Loucy (cell line): ENCODE data around the gene CD4.
A peak's percentile ranks its signal among the peaks of the same experiment; 100 is the strongest.

Experiments used
- H2AFZ ChIP-seq: fragments of 200-600 bp; sonication (generic); 2 replicates; pipeline ENCODE4 v1.6.0; 2016; ENCODE audit warnings: antibody characterized with exemption, mild to moderate bottlenecking, low read length, moderate library complexity
- H3F3A ChIP-seq: fragments of 200-600 bp; 2 replicates; pipeline ENCODE4 v1.6.0; 2016; ENCODE audit warnings: antibody characterized with exemption, low read depth, mild to moderate bottlenecking
- H3K27me3 ChIP-seq: fragments of 200-600 bp; sonication (generic); 2 replicates; pipeline ENCODE4 v1.6.1; 2014; ENCODE audit warnings: low read length, mild to moderate bottlenecking; ENCODE audit not compliant: insufficient read depth, poor library complexity, severe bottlenecking
- H3K36me3 ChIP-seq: fragments of 200-600 bp; sonication (generic); 2 replicates; pipeline ENCODE4 v1.6.1; 2016; ENCODE audit warnings: low read length; ENCODE audit not compliant: insufficient read depth
- H3K4me1 ChIP-seq: fragments of 200-600 bp; sonication (generic); 2 replicates; pipeline ENCODE4 v1.5.1; 2014; ENCODE audit warnings: low read length, mild to moderate bottlenecking; ENCODE audit not compliant: insufficient read depth, poor library complexity, severe bottlenecking
- H3K4me2 ChIP-seq: fragments of 200-600 bp; sonication (generic); 2 replicates; pipeline ENCODE4 v1.6.0; 2014; ENCODE audit warnings: antibody characterized with exemption, low read length, low read depth, mild to moderate bottlenecking; ENCODE audit not compliant: poor library complexity, severe bottlenecking
- H3K4me3 ChIP-seq: fragments of 200-600 bp; sonication (generic); 2 replicates; pipeline ENCODE4 v1.5.1; 2014; ENCODE audit warnings: low read length, mild to moderate bottlenecking, mixed read lengths; ENCODE audit not compliant: poor library complexity, severe bottlenecking
- H3K79me2 ChIP-seq: fragments of 200-600 bp; sonication (generic); 2 replicates; pipeline ENCODE4 v1.6.1; 2014; ENCODE audit warnings: low read length; ENCODE audit not compliant: insufficient read depth
- H3K9ac ChIP-seq: fragments of 200-600 bp; sonication (generic); 2 replicates; pipeline ENCODE4 v1.6.0; 2014; ENCODE audit warnings: mild to moderate bottlenecking, low read depth, low read length, moderate library complexity; ENCODE audit not compliant: poor library complexity, severe bottlenecking
- H3K9me2 ChIP-seq: fragments of 200-600 bp; sonication (generic); replicated peaks from 2 replicates; pipeline ENCODE4 v1.6.1; 2016; ENCODE audit warnings: low read depth, low read length, mixed read lengths
- H3K9me3 ChIP-seq: fragments of 200-600 bp; sonication (generic); 2 replicates; pipeline ENCODE4 v1.6.1; 2014; ENCODE audit warnings: mild to moderate bottlenecking, antibody characterized with exemption, low read length, low read depth; ENCODE audit not compliant: insufficient read depth
- H4K20me1 ChIP-seq: fragments of 200-600 bp; sonication (generic); 2 replicates; pipeline ENCODE4 v1.6.0; 2014; ENCODE audit warnings: antibody characterized with exemption, low read length, mild to moderate bottlenecking; ENCODE audit not compliant: insufficient read depth, poor library complexity, severe bottlenecking
- CTCF ChIP-seq: fragments of 200-600 bp; sonication (generic); conservative IDR thresholded peaks from 2 replicates; pipeline ENCODE4 v1.5.1; 2014; ENCODE audit warnings: mild to moderate bottlenecking, antibody characterized with exemption, low read length
- EZH2phosphoT487 ChIP-seq: fragments of 200-600 bp; IDR thresholded peaks from 2 replicates; pipeline ENCODE4 v1.6.1; 2018; ENCODE audit warnings: antibody characterized with exemption, mild to moderate bottlenecking, moderate library complexity, borderline replicate concordance

Gene CD4

GRCh38 chr12:6830999-6831398, 41.7 kb downstream of the CD4 start:
- peaks cover 25% of the 10 kb centered on the region; the same call in 1 of the 2 replicates for H3K79me2 ChIP-seq
- H2AFZ ChIP-seq = no peak overlapping the region
- no peak overlapping the region for H3K4me3 ChIP-seq
- H3K4me2 ChIP-seq = peak overlapping the region; percentile 77
- no peaks in the 10 kb centered on the region for H3F3A ChIP-seq
- H3K27me3 ChIP-seq = no peaks in the 10 kb centered on the region
- H3K9ac ChIP-seq = peak overlapping the region; percentile 89
- no peaks in the 10 kb centered on the region for H3K9me3 ChIP-seq
- no peaks in the 10 kb centered on the region for H4K20me1 ChIP-seq
- H3K9me2 ChIP-seq = no peaks in the 10 kb centered on the region
- H3K4me1 ChIP-seq = peaks cover 21% of the 10 kb centered on the region
- TF ChIP-seq CTCF (no peak), EZH2phosphoT487 (no peak)
- H3K36me3 ChIP-seq = peaks cover 11% of the 10 kb centered on the region; the same call in 1 of the 2 replicates

- H3K27me3 ChIP-seq = no peaks in the 10 kb centered on the region
- H3K9me3 ChIP-seq = no peaks in the 10 kb centered on the region
- H3K9me2 ChIP-seq = no peaks in the 10 kb centered on the region
- H3F3A ChIP-seq = no peaks in the 10 kb centered on the region
- H2AFZ ChIP-seq = no peak overlapping the region
- no peak overlapping the region for H3K4me3 ChIP-seq
- TF ChIP-seq CTCF (no peak), EZH2phosphoT487 (no peak)
- peaks cover 21% of the 10 kb centered on the region for H3K4me1 ChIP-seq
- peaks cover 11% of the 10 kb centered on the region; the same call in 1 of the 2 replicates for H3K36me3 ChIP-seq
- H3K4me2 ChIP-seq = no peak overlapping the region
- peaks cover 25% of the 10 kb centered on the region; the same call in 1 of the 2 replicates for H3K79me2 ChIP-seq
- H4K20me1 ChIP-seq = no peaks in the 10 kb centered on the region
- H3K9ac ChIP-seq = no peak overlapping the region
These were observed 42.2 kb downstream of the CD4 start for GRCh38 chr12:6831450-6831995.

- no peak overlapping the region for H3K4me2 ChIP-seq
- peaks cover 18% of the 10 kb centered on the region for H3K4me1 ChIP-seq
- H3K9me2 ChIP-seq = no peaks in the 10 kb centered on the region
- peaks cover 25% of the 10 kb centered on the region; the same call in 1 of the 2 replicates for H3K79me2 ChIP-seq
- H3K4me3 ChIP-seq = no peak overlapping the region
- TF ChIP-seq CTCF = no peak
- TF ChIP-seq EZH2phosphoT487 = no peak
- H4K20me1 ChIP-seq = no peaks in the 10 kb centered on the region
- no peak overlapping the region for H3K9ac ChIP-seq
- H3K36me3 ChIP-seq = peaks cover 11% of the 10 kb centered on the region; the same call in 1 of the 2 replicates
- H3K9me3 ChIP-seq = no peaks in the 10 kb centered on the region
- H3F3A ChIP-seq = no peaks in the 10 kb centered on the region
- no peaks in the 10 kb centered on the region for H3K27me3 ChIP-seq
- no peak overlapping the region for H2AFZ ChIP-seq
These were observed 42.8 kb downstream of the CD4 start for GRCh38 chr12:6832125-6832524.
